NCI-H774 (cell line): ENCODE measurements around the gene NRXN2.
"Not testable (repeated sequence)": the region's sequence is repeated elsewhere in the genome, so short reads cannot be mapped to it uniquely, and the experiment has no call there.

ENCODE experiments used
- DNase-seq: peaks from one replicate; lab custom pipeline; 2025; lab: John Stamatoyannopoulos, UW

The NRXN2 gene

GRCh38 chr11:64605244-64605560, 117.8 kb downstream of the NRXN2 start:
- DNase-seq = no peak

DNA sequence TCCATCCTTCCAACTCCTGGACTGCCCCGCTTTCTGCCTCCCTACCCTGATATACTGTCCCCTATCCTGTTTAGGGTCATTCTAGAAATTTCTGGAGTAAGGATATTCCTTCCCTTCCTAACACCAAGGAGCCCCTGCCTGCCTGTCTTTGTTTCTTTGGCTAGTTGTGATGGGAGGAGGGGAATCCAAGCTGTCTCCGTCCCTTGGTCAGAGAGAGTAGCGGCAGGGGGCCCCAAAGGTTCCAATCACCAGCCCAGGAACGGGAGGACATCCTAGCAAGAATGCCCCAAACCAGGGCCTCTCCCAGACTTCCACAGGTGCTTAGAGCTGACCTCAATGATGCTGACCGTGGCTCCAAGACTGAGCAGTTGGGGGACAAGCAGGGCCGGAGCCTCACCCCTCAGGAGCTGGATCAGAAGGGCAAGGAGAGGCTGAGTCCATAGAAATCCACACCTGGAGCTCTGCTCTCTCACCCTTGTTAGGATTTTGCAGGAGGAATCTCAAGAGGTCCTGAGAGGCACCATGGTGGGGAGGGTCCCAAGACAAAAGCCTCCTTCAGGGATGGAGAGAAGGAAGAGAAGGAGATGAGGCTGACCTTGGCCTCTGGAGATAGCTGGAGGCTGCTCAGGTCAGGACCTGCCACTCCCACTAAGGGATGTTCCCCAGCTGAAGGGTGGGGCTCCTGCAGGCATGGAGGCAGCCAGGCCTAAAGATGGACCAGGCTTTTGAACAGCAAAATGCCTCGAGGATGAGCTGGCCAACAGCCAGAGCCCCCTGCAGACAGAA, 118.3 kb downstream of the NRXN2 start:
- no peak for DNase-seq

- no peak for DNase-seq
These were observed 119.4 kb downstream of the NRXN2 start for GRCh38 chr11:64603411-64604110.

GRCh38 chr11:64602466-64603070, 120.4 kb downstream of the NRXN2 start:
- no peak for DNase-seq

DNA sequence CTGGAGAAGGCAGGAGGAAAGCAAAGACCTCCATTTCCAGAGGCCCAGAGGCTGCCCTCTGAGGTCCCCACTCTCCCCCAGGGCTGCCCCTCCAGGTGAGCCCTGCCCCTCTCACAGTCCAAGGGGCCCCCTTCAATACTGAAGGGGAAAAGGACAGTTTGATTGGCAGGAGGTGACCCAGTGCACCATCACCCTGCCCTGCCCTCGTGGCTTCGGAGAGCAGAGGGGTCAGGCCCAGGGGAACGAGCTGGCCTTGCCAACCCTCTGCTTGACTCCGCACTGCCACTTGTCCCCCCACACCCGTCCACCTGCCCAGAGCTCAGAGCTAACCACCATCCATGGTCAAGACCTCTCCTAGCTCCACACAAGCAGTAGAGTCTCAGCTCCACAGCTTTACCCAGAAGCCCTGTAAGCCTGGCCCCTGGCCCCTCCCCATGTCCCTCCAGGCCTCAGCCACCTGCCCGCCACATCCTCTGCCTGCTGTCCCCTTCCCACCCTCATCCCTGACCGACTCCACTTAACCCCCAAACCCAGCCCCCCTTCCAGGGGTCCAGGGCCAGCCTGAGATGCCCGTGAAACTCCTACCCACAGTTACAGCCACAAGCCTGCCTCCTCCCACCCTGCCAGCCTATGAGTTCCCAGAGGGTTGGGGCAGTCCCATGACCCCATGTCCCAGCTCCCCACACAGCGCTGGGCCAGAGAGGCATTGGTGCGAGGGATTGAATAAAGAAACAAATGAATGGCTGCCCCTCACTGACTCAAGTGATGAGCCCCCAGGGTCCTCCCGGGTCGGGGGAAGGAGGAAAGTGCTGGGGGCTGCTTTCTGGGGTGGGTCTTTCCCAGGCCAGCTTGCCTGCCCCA, 121.2 kb downstream of the NRXN2 start:
- DNase-seq = no peak

DNA sequence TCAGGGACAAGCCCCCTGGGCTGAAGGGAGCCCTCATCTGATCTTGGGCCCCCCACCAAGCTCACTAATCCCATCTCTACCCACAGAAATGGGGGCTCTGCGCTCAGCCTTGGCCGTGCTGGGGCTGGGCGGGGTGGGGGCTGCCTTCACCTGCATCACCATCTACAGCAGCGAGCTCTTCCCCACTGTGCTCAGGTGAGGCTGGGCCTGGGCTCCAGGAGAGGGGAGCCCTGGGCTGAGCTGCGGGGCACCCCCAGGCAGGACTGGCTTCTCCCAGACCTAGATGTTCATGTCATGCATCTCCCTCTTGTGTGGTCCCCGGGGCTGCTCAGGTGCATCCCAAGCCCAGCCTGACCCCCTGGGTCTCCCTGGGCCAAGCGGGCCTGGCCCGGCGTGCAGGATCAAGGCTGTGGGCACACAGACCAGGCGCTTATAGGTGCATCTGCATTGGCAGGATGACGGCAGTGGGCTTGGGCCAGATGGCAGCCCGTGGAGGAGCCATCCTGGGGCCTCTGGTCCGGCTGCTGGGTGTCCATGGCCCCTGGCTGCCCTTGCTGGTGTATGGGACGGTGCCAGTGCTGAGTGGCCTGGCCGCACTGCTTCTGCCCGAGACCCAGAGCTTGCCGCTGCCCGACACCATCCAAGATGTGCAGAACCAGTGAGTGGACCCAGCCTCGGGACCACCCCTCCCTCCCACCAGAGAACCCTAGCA, 122.6 kb downstream of the NRXN2 start:
- DNase-seq = no peak

GRCh38 chr11:64599698-64600211, 123.2 kb downstream of the NRXN2 start:
- no peak for DNase-seq

GRCh38 chr11:64598797-64599697, 124.0 kb downstream of the NRXN2 start:
- no peak for DNase-seq

DNA sequence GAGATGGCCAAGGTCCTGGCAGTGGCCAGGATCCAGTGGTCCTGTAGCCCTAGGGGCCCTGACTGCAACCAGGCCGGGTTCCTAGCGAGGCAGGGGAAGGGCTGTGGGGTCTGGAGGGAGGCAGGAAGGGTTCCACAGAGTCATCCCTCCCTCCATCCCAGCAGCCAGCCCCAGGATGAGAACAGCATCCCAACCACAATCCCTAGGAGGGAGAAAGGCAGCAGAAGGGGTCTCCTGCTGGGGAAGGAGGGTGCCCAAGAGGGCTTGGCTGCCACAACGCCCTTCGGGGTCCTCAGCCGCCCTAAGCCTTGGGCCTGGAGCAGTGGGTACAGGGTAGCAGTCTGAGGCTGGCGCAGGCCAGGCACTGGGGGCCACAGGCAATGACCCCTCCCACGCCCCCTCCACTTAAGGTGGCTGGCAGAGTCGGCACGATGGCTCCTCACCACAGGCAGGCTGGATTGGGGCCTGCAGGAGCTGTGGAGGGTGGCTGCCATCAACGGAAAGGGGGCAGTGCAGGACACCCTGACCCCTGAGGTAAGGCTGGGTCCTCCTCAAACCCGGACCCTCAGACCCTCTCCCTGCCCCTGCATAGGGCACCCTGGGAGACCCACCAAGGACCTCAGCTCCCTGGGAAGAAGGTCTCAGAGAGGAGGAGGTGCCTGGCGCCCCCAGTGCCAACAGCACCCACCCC, 124.7 kb downstream of the NRXN2 start:
- DNase-seq = no peak

DNA sequence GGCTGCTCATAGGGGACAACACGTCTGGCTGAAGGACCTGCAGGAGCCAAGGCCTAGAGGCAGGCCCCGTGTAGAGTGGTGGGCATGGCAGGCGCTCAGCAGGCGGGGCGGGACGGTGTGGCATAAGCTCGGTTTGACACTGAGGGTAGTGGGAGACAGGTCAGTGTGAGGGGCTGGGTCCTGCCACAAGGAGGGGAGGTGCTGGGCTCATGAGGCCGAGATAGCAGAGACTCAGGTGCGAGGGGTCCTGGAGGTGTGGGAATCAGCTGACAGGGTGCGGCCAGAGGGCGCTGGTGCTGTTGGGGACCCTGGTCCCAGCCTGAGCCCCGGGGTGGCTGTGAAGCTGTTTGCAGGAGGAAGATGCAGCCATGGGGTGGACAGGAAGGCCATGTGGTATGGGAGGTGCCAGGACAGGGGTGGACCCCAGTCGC, 125.3 kb downstream of the NRXN2 start:
- no peak for DNase-seq

DNA sequence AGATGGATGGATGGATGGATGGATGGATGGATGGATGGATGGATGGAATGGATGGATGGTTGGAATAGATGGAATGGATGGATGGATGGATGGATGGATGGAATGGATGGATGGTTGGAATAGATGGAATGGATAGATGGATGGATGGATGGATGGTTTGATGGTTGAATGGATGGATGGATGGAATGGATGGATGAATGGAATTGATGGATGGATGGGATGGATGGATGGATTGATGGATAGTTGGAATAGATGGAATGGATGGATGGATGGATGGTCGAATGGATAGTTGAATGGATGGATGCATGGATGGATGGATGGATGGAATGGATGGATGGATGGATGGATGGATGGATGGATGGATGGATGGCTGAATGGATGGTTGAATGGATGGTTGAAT, 127.1 kb downstream of the NRXN2 start:
- DNase-seq = not testable (repeated sequence)

- DNase-seq = no peak
These were observed 128.6 kb downstream of the NRXN2 start for GRCh38 chr11:64594159-64594939.

GRCh38 chr11:64593156-64594105, 129.6 kb downstream of the NRXN2 start:
- DNase-seq = no peak

GRCh38 chr11:64592656-64593055, 130.3 kb downstream of the NRXN2 start:
- no peak for DNase-seq

GRCh38 chr11:64592234-64592615, 130.8 kb downstream of the NRXN2 start:
- no peak for DNase-seq

DNA sequence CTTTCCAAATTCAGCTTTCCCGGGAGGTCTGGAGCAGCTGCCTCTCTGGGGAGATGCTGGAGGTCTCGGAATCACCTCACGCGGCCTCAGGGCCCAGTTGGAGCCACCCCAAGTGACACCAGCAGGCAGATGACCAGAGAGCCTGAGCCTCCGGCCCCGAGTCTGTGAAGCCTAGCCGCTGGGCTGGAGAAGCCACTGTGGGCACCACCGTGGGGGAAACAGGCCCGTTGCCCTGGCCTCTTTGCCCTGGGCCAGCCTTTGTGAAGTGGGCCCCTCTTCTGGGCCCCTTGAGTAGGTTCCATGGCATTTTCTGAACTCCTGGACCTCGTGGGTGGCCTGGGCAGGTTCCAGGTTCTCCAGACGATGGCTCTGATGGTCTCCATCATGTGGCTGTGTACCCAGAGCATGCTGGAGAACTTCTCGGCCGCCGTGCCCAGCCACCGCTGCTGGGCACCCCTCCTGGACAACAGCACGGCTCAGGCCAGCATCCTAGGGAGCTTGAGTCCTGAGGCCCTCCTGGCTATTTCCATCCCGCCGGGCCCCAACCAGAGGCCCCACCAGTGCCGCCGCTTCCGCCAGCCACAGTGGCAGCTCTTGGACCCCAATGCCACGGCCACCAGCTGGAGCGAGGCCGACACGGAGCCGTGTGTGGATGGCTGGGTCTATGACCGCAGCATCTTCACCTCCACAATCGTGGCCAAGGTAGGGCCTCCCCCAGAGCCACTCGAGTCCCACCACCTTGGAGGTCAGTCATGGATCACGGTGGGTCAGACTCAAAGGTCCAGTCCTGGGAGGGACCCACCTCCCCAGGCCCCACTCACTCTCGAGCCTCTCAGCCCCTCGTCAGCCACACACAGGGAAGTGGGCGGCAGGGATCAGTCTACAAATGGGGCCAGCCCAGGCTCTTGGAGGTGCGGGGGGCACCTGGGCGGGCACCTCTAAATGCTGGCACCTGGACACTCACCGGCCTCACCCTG, 131.5 kb downstream of the NRXN2 start:
- no peak for DNase-seq
